GM12874 (cell line): ENCODE measurements around the gene FRG2B.

Experiments
- TF ChIP-seq, protein P1 (sequence below): IDR thresholded peaks from 2 replicates; pipeline ENCODE4 v1.5.1; 2011; ENCODE audit warnings: low read depth, mild to moderate bottlenecking, control low read depth, low read length, moderate library complexity; ENCODE audit not compliant: insufficient read depth

Gene FRG2B

GRCh38 chr10:133608855-133609254, 17.7 kb downstream of the FRG2B start:
- TF ChIP-seq, protein P1, sequence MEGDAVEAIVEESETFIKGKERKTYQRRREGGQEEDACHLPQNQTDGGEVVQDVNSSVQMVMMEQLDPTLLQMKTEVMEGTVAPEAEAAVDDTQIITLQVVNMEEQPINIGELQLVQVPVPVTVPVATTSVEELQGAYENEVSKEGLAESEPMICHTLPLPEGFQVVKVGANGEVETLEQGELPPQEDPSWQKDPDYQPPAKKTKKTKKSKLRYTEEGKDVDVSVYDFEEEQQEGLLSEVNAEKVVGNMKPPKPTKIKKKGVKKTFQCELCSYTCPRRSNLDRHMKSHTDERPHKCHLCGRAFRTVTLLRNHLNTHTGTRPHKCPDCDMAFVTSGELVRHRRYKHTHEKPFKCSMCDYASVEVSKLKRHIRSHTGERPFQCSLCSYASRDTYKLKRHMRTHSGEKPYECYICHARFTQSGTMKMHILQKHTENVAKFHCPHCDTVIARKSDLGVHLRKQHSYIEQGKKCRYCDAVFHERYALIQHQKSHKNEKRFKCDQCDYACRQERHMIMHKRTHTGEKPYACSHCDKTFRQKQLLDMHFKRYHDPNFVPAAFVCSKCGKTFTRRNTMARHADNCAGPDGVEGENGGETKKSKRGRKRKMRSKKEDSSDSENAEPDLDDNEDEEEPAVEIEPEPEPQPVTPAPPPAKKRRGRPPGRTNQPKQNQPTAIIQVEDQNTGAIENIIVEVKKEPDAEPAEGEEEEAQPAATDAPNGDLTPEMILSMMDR, result peak; percentile 25; the same call in 1 of the 2 replicates

DNA sequence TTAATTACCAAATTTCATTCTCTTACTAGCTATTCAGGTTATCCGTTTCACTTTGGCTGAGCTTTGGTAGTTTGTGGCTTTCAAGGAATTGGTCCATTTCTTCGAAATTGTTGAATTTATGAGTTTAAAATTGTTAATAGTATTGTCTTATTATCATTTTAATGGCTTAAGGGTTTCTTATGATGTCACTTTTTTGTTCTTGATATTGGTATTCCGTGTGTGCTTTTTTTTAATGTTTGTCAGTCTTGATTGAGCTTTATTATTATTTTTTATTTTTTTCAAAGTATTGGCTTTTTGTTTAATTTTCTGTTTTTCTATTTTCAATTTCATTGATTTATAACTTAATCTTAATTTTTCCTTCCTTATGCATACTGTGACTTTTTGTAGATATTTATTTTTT, 25.9 kb downstream of the FRG2B start:
- TF ChIP-seq, protein P1, result no peak

- TF ChIP-seq, protein P1, result no peak
These were observed 33.9 kb downstream of the FRG2B start for GRCh38 chr10:133592716-133593115.

DNA sequence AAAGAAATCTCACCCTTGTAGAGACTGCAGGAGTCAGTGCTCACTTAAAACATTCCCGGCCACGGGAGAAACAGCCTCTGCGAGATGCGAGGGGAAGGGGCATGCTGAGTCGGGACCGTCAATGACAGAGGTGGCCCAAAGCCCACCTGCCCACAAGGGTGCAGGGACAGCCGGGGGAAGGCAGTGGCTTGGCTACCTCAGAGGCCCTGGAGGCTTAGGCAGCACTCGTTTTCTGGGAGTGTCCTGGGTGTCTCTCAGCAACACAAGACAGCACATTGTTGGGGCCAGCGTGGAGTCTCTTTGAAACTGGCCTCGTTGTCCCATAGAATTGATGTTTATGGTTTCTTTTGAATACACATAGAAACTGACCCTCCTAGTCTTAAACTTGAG, 35.6 kb downstream of the FRG2B start:
- TF ChIP-seq, protein P1, result no peak

GRCh38 chr10:133590226-133590969, 36.2 kb downstream of the FRG2B start:
- TF ChIP-seq, protein P1, result no peak
